ENCODE data around the gene NRDE2. TPM values are rescaled to one million over a fixed set of nuclear protein-coding genes. Genes with fewer than 3 reads are reported as not detected.

The NRDE2 gene
- total RNA-seq, 1 donor from 2014 or later: 22.2 TPM

GRCh38 chr14:90375934-90376333, 44.2 kb upstream of the NRDE2 start:
- ATAC-seq: no peak
- H3K36me3 ChIP-seq: no peaks in the 10 kb centered on the region
- H3K9me3 ChIP-seq: no peaks in the 10 kb centered on the region
- TF ChIP-seq CTCF (IDR thresholded peaks at IDR 0.05): no peak
- intact Hi-C loops (cut with DNase I): no loop called here
- H3K4me3 ChIP-seq: no peak overlapping the region
- H3K27ac ChIP-seq: no peak overlapping the region
- H3K4me1 ChIP-seq: no peaks in the 10 kb centered on the region
- no peaks in the 10 kb centered on the region for H3K27me3 ChIP-seq (ENCODE audit: low read depth)
- no peak for DNase-seq

GRCh38 chr14:90374813-90375212, 43.1 kb upstream of the NRDE2 start:
- intact Hi-C loops (cut with DNase I): no loop called here
- H3K27me3 ChIP-seq (ENCODE audit: low read depth): no peaks in the 10 kb centered on the region
- ATAC-seq (no peak), DNase-seq (no peak)
- no peaks in the 10 kb centered on the region for H3K36me3 ChIP-seq
- H3K9me3 ChIP-seq: no peaks in the 10 kb centered on the region
- no peak overlapping the region for H3K4me3 ChIP-seq
- H3K27ac ChIP-seq: no peak overlapping the region
- no peaks in the 10 kb centered on the region for H3K4me1 ChIP-seq
- TF ChIP-seq CTCF (IDR thresholded peaks at IDR 0.05): no peak

GRCh38 chr14:90373887-90374286, 42.1 kb upstream of the NRDE2 start:
- Histone ChIP-seq H3K4me3 (no peak overlapping the region), H3K36me3 (no peaks in the 10 kb centered on the region), H3K27me3 (ENCODE audit: low read depth) (no peaks in the 10 kb centered on the region), H3K27ac (no peak overlapping the region), H3K4me1 (no peaks in the 10 kb centered on the region), H3K9me3 (no peaks in the 10 kb centered on the region)
- intact Hi-C loops (cut with DNase I): no loop called here
- ATAC-seq: no peak
- no peak for DNase-seq
- TF ChIP-seq CTCF (IDR thresholded peaks at IDR 0.05): no peak

GRCh38 chr14:90368946-90369721, 37.4 kb upstream of the NRDE2 start:
- intact Hi-C loops (cut with DNase I): no loop called here
- DNase-seq: no peak
- ATAC-seq: no peak
- no peak for TF ChIP-seq CTCF (IDR thresholded peaks at IDR 0.05)
- H3K9me3 ChIP-seq: no peaks in the 10 kb centered on the region
- no peak overlapping the region for H3K27ac ChIP-seq
- no peaks in the 10 kb centered on the region for H3K4me1 ChIP-seq
- no peak overlapping the region for H3K4me3 ChIP-seq
- H3K27me3 ChIP-seq (ENCODE audit: low read depth): no peaks in the 10 kb centered on the region
- H3K36me3 ChIP-seq: no peaks in the 10 kb centered on the region

GRCh38 chr14:90362558-90362896, 30.8 kb upstream of the NRDE2 start:
- H3K9me3 ChIP-seq: no peaks in the 10 kb centered on the region
- ATAC-seq (no peak), DNase-seq (no peak)
- intact Hi-C loops (cut with DNase I): no loop called here
- no peaks in the 10 kb centered on the region for H3K27me3 ChIP-seq (ENCODE audit: low read depth)
- no peak for TF ChIP-seq CTCF (IDR thresholded peaks at IDR 0.05)
- H3K4me3 ChIP-seq: no peak overlapping the region
- no peaks in the 10 kb centered on the region for H3K4me1 ChIP-seq
- no peaks in the 10 kb centered on the region for H3K36me3 ChIP-seq
- H3K27ac ChIP-seq: no peak overlapping the region
